HepG2 (cell line): ENCODE data around the gene NDOR1. TPM values are rescaled to one million over a fixed set of nuclear protein-coding genes. Genes with fewer than 3 reads are reported as not detected.

ENCODE experiments used
- ADNP ChIP-seq: sonication (generic); formaldehyde crosslinking; IDR thresholded peaks from 2 replicates; pipeline ENCODE4 v1.4.0; 2020; ENCODE audit warnings: missing genetic modification reagents
- RFX1 ChIP-seq: fragments of 450-650 bp; IDR thresholded peaks from 2 replicates; pipeline ENCODE4 v1.6.1; 2017
- SOX6 ChIP-seq, 2 experiments: fragments of 450-650 bp in 1 of 2; sonication (generic) in 1 of 2; formaldehyde crosslinking in 1 of 2; IDR thresholded peaks; 2 replicates each; pipeline versions ENCODE4 v1.4.0 to v1.6.1; 2017 to 2020; ENCODE audit warnings: antibody characterized with exemption in 1 of 2, mild to moderate bottlenecking in 1 of 2, missing genetic modification reagents in 1 of 2
- SRSF9 ChIP-seq: fragments of 200-400 bp; formaldehyde crosslinking; IDR thresholded peaks from 2 replicates; pipeline ENCODE4 v1.6.1; 2018; ENCODE audit warnings: borderline replicate concordance, mild to moderate bottlenecking, low read depth, low read length; ENCODE audit not compliant: insufficient read depth, poor library complexity, severe bottlenecking
- TAF1 ChIP-seq: sonication (generic); formaldehyde crosslinking; IDR thresholded peaks from 2 replicates; pipeline ENCODE4 v1.4.0; 2020; ENCODE audit warnings: missing genetic modification reagents
- ZFY ChIP-seq: sonication (generic); formaldehyde crosslinking; IDR thresholded peaks from 2 replicates; pipeline ENCODE4 v1.4.0; 2020; ENCODE audit warnings: missing genetic modification reagents
- ZNF253 ChIP-seq: sonication (generic); formaldehyde crosslinking; IDR thresholded peaks from 2 replicates; pipeline ENCODE4 v1.8.0; 2022; ENCODE audit warnings: mild to moderate bottlenecking, missing genetic modification reagents, borderline replicate concordance
- ZNF605 ChIP-seq: sonication (generic); formaldehyde crosslinking; IDR thresholded peaks from 2 replicates; pipeline ENCODE4 v1.8.0; 2022; ENCODE audit warnings: mild to moderate bottlenecking, missing genetic modification reagents
- ZSCAN29 ChIP-seq: sonication (generic); formaldehyde crosslinking; conservative IDR thresholded peaks from 2 replicates; pipeline ENCODE4 v1.4.0; 2020; ENCODE audit warnings: mild to moderate bottlenecking, missing genetic modification reagents
- polyA plus RNA-seq, 8 experiments: library from polyadenylated mRNA; depleted of rRNA in 3 of 8; stranded (reverse) in 7 of 8; unstranded in 1 of 8; fragments of >200 nt; fragmentation: Illumina TruSeq in 4 of 8; extraction: Trizol in 4 of 8; gene quantifications; 2 replicates each; pipeline versions ENCODE4 v1.2.1 to v1.2.3, GENCODE V29; 2011 to 2016; ENCODE audit warnings: low read depth in 4 of 8, missing spikeins in 1 of 8, mixed read lengths in 1 of 8; ENCODE audit not compliant: insufficient read depth in 1 of 8
- total RNA-seq, 5 experiments: library from RNA; depleted of rRNA; stranded (reverse); fragments of >200 nt; fragmentation: Illumina TruSeq; extraction: Trizol; gene quantifications; 2 replicates each; pipeline ENCODE4 v1.2.3, GENCODE V29; 2016; ENCODE audit warnings: low read depth in 1 of 5
- TF ChIP-seq, protein P1 (sequence below): sonication (generic); formaldehyde crosslinking; IDR thresholded peaks from 2 replicates; pipeline ENCODE4 v1.5.0; 2020; ENCODE audit warnings: missing genetic modification reagents
- TF ChIP-seq, protein P2 (sequence below): sonication (generic); formaldehyde crosslinking; IDR thresholded peaks from 2 replicates; pipeline ENCODE4 v1.5.1; 2020; ENCODE audit warnings: missing genetic modification reagents, mild to moderate bottlenecking, borderline replicate concordance
- TF ChIP-seq, protein P3 (sequence below): sonication (generic); formaldehyde crosslinking; IDR thresholded peaks from 2 replicates; pipeline ENCODE4 v1.8.1; 2023; ENCODE audit warnings: missing genetic modification reagents, mild to moderate bottlenecking, borderline replicate concordance
- TF ChIP-seq, protein P4 (sequence below): sonication (generic); formaldehyde crosslinking; IDR thresholded peaks from 2 replicates; pipeline ENCODE4 v1.9.0; 2021; ENCODE audit warnings: missing genetic modification reagents, borderline replicate concordance
- TF ChIP-seq, protein P5 (sequence below), 2 experiments: fragments of 450-650 bp in 1 of 2; sonication (generic) in 1 of 2; formaldehyde crosslinking in 1 of 2; IDR thresholded peaks; 2 replicates each; pipeline versions ENCODE4 v1.6.1 to v1.8.0; 2016 to 2022; ENCODE audit warnings: antibody characterized with exemption in 1 of 2, mild to moderate bottlenecking in 1 of 2, missing genetic modification reagents in 1 of 2

The NDOR1 gene
- total and polyA plus RNA-seq, 2 of the 13 experiments (the other 11 are each of a cell fraction or from before 2014, with no cell fraction given) = 3.6 to 8.7 TPM

DNA sequence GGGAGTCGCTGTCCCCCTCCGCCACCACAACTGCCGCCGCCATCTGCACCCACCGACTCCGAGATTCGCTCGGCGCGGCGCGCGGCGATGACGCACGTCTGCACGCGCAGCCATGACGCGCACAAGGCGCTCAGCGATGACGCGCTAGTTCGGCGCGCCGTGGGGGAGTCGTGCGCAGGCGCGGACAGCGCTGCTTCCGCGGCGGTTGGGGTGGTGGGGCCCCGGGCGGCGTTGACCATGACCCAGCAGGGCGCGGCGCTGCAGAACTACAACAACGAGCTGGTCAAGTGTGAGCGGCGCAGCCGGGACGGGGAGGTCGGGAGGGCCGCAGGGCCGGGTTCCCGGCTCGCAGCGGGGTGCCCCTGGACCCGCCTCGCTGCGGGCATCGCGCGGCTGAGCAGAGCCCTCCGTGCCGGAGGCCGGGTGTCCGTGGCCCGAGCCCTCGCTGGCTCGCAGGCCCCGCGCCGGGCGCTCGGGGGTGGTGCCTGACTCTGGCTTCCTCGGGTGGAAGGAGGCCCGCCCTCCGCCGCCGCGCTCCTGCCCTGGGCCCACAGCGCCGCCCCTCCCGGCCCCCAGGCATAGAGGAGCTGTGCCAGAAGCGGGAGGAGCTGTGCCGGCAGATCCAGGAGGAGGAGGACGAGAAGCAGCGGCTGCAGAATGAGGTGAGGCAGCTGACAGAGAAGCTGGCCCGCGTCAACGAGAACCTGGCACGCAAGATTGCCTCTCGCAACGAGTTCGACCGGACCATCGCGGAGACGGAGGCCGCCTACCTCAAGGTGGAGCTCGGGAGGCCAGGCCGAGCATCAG lies 16.8 kb upstream of the NDOR1 start, which contains the start of the genes ANAPC2 and SSNA1 (continued):
- TF ChIP-seq, protein P1, sequence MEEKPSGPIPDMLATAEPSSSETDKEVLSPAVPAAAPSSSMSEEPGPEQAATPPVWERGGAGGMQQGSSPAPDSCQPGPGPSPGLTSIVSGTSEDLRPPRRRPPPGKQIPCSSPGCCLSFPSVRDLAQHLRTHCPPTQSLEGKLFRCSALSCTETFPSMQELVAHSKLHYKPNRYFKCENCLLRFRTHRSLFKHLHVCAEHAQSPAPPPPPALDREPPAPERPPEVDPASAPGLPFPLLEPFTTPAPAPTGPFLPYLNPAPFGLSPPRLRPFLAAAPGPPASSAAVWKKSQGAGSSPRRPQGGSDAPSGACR (CRISPR knock-in tag) = peak; percentile 74; the same call in 1 of the 2 replicates
- TF ChIP-seq TAF1 (CRISPR knock-in tag) = peak; percentile 86
- TF ChIP-seq SRSF9 = no peak
- TF ChIP-seq, protein P2, sequence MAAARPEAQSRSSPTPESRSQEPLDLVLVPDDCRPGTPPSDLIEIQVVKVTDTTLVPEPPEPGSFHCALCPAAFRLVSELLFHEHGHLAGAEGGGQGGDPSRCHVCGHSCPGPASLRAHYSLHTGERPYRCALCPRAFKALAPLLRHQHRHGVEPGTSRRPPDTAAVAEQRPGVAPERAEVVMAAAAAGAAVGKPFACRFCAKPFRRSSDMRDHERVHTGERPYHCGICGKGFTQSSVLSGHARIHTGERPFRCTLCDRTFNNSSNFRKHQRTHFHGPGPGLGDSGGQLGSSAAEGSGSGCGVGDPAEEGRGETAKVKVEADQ (CRISPR knock-in tag) = peak; percentile 95
- TF ChIP-seq SOX6 (IDR thresholded peaks at IDR 0.05) = no peak
- TF ChIP-seq SOX6 (CRISPR knock-in tag; IDR thresholded peaks at IDR 0.05) = peak; percentile 32
- TF ChIP-seq, protein P3, sequence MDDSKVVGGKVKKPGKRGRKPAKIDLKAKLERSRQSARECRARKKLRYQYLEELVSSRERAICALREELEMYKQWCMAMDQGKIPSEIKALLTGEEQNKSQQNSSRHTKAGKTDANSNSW = no peak
- peak; percentile 79; the same call in 1 of the 2 replicates for TF ChIP-seq ZNF605 (CRISPR knock-in tag)
- no peak for TF ChIP-seq ZSCAN29 (CRISPR knock-in tag)
- TF ChIP-seq ZNF253 = no peak
- TF ChIP-seq, protein P4, sequence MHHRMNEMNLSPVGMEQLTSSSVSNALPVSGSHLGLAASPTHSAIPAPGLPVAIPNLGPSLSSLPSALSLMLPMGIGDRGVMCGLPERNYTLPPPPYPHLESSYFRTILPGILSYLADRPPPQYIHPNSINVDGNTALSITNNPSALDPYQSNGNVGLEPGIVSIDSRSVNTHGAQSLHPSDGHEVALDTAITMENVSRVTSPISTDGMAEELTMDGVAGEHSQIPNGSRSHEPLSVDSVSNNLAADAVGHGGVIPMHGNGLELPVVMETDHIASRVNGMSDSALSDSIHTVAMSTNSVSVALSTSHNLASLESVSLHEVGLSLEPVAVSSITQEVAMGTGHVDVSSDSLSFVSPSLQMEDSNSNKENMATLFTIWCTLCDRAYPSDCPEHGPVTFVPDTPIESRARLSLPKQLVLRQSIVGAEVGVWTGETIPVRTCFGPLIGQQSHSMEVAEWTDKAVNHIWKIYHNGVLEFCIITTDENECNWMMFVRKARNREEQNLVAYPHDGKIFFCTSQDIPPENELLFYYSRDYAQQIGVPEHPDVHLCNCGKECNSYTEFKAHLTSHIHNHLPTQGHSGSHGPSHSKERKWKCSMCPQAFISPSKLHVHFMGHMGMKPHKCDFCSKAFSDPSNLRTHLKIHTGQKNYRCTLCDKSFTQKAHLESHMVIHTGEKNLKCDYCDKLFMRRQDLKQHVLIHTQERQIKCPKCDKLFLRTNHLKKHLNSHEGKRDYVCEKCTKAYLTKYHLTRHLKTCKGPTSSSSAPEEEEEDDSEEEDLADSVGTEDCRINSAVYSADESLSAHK = peak; percentile 75
- TF ChIP-seq, protein P5, sequence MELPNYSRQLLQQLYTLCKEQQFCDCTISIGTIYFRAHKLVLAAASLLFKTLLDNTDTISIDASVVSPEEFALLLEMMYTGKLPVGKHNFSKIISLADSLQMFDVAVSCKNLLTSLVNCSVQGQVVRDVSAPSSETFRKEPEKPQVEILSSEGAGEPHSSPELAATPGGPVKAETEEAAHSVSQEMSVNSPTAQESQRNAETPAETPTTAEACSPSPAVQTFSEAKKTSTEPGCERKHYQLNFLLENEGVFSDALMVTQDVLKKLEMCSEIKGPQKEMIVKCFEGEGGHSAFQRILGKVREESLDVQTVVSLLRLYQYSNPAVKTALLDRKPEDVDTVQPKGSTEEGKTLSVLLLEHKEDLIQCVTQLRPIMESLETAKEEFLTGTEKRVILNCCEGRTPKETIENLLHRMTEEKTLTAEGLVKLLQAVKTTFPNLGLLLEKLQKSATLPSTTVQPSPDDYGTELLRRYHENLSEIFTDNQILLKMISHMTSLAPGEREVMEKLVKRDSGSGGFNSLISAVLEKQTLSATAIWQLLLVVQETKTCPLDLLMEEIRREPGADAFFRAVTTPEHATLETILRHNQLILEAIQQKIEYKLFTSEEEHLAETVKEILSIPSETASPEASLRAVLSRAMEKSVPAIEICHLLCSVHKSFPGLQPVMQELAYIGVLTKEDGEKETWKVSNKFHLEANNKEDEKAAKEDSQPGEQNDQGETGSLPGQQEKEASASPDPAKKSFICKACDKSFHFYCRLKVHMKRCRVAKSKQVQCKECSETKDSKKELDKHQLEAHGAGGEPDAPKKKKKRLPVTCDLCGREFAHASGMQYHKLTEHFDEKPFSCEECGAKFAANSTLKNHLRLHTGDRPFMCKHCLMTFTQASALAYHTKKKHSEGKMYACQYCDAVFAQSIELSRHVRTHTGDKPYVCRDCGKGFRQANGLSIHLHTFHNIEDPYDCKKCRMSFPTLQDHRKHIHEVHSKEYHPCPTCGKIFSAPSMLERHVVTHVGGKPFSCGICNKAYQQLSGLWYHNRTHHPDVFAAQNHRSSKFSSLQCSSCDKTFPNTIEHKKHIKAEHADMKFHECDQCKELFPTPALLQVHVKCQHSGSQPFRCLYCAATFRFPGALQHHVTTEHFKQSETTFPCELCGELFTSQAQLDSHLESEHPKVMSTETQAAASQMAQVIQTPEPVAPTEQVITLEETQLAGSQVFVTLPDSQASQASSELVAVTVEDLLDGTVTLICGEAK (IDR thresholded peaks at IDR 0.05) = no peak
- TF ChIP-seq, protein P5 (CRISPR knock-in tag; IDR thresholded peaks at IDR 0.05) = peak; percentile 63
- no peak for TF ChIP-seq ADNP (CRISPR knock-in tag)
- peak; percentile 95 for TF ChIP-seq ZFY (CRISPR knock-in tag)
- no peak for TF ChIP-seq RFX1
